D721Med (cell line): ENCODE data around the gene COX7A2L.

ENCODE experiments used
- DNase-seq: peaks from one replicate; pipeline ENCODE4 v3.0.0; 2011; ENCODE audit warnings: low spot score; ENCODE audit not compliant: insufficient read length
- FAIRE-seq: peaks from 2 replicates; lab custom pipeline; 2011; peaks lifted over from hg19 to GRCh38; lab: Jason Lieb, UNC
- TF ChIP-seq, protein P1 (sequence below): IDR thresholded peaks from 2 replicates; pipeline ENCODE4 v1.5.1; 2012; ENCODE audit warnings: mild to moderate bottlenecking, control low read depth; ENCODE audit not compliant: insufficient read depth; ENCODE audit errors: missing control alignments

COX7A2L gene

DNA sequence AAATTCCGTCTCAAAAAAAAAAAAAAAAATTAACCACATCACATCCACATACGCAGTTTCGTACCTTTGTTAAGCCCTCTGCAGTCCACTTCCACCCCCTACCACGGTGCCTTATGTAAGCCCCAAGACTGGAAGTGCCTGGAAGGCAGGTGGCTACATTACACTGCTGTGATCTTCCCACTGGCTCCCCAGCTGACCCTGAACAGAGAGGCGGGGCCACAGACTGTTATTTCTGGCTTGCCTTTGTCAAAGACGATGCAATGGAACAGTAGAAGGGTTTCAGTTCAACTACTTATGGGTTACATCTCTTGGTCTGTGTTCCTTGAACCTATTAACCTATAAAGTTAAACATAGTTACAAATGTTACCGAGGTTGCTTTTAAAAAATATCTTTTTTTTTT lies 15.7 kb upstream of the COX7A2L start:
- DNase-seq (no peak), FAIRE-seq (no peak)
- TF ChIP-seq, protein P1, sequence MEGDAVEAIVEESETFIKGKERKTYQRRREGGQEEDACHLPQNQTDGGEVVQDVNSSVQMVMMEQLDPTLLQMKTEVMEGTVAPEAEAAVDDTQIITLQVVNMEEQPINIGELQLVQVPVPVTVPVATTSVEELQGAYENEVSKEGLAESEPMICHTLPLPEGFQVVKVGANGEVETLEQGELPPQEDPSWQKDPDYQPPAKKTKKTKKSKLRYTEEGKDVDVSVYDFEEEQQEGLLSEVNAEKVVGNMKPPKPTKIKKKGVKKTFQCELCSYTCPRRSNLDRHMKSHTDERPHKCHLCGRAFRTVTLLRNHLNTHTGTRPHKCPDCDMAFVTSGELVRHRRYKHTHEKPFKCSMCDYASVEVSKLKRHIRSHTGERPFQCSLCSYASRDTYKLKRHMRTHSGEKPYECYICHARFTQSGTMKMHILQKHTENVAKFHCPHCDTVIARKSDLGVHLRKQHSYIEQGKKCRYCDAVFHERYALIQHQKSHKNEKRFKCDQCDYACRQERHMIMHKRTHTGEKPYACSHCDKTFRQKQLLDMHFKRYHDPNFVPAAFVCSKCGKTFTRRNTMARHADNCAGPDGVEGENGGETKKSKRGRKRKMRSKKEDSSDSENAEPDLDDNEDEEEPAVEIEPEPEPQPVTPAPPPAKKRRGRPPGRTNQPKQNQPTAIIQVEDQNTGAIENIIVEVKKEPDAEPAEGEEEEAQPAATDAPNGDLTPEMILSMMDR, result no peak

DNA sequence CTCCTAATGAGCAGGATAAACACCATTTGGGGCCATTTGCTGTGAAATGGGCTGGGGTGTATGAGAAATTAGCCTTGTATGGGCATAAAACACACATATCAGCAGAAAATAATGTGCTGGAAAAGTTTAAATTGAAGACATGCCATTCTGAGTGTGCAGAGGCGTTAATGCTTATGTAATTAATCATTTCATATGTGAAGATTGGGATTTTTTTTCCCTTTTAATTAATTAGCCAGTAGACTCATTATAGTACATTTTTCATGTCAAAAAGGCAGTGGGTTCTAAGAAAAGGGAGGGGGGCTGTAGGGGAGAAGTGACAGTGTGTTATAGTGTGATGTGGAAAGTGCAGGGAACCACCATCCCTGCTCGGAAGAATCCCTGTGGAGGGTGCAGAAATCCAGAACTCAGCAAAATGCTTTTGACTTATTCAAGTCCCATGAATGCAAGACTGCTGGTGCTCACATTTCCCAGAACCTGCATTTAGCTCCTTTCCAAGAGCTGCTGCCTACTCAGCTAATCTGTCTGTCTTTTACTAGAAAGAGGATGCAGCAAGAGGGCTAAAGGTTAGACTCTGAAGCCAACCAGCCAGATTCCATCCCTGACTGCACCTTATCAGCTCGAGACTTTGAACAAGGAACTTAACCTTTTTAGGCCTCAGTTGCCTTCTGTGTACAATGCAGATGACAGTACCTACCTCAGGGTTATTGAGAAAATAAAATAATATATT lies 11.6 kb upstream of the COX7A2L start:
- no peak for DNase-seq
- TF ChIP-seq, protein P1, result no peak
- FAIRE-seq, result no peak

DNA sequence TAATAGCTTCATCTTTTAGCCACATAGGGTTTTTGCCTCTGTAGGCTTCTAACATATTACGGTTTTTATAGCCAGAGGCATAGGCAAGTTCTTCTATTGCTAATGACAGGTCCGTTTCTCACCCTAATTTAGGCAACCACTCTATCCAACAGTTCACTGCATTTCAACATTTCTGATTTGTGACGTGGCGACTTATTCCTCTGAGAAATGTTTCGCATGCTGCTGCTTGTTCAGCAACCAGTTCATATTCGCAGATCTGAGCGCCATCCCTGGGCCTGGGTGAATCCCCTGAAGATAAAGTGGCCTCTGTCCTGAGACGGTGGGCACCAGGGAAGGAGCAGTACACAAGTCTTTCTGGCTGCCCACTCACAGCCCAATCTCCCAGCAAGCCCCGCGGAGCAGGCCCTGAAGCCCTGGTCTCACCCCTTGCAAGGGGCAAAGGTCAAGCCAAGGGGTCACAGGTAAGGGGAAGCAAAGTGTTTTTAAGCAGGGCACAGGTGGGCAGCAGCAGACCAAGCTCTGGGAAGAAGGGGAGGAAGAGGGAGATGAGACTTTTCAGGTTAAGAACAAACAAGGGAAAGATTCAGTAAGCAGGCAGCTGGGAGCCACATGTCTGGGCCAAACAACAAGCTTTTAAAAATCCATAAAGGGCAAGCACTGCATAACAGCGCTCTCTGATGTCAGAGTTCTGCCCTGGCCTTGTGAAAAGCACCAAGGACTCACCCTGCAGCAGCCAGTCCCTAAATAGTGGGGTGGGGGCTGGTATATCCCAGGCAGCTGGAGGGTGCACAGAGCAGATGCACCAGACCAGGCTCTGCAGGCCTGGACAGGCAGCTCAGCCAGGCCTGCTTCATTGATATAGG lies 10.8 kb upstream of the COX7A2L start:
- DNase-seq (no peak), FAIRE-seq (no peak)
- TF ChIP-seq, protein P1, result no peak

DNA sequence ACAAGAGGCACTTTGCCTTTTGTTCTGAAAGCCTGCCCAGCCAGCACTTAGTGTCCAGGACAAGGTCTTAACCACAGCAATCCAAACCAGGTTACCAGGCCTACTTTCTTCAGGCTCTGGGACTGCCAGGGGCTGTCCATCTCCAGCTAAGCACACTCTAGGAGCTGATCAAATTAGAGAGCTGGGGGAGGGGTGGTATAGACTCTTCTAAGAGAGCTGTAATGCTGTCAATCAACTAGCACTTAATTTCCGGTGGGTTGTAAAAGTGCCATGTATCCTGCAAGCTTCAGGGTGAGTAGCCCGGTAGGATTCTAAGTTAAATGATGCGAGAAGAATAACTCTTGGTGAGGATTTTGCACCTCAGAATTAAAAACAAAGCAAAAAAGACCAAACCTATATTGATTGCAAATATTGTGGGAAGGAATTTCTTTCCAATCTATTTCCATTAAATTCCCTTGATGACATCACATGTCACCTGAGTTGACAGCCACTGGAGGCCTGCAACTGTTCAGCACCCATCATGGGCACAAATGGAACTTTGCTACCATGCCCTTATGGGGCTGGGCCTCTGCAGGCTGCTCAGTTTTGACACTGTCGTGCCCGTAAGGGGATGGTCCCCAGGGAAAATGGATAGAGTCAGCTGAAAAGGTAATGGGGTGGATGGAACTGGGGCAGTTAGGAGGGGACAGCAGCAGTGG lies 8.7 kb upstream of the COX7A2L start:
- TF ChIP-seq, protein P1, result no peak
- FAIRE-seq, result no peak
- no peak for DNase-seq

DNA sequence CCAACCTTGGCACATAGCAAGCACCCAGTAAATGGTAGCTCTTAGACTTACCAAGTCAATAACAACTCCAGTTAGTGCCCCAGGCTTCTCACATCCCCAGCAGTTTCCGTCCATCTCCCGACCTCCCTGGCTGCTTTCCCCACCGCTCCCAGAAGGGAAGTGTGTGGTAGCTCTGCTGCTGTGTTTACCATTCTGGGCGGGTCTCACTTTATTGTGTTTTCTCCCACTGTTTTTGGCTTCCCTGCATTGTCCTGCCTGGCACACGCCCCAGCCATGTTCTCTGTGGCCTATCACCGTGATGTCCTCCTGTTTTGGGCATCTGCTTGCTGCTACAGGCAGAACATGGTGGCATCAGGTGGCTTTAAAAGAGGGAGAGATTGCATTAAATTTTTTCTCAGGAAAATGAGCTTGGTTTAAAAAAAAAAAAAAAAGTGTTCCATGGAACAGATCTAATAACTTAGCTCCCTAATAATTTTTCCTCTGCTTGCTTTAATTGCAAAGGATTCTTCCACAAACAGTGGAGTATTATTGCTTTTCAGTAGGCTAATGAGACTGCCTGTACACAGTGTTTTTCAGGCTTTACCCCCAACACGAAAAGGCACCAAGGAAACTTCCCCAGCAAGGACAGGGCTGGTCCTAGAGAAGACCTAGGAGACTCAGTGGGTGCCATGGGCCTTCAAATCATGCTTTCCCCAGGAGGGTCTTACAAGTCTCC lies 8.0 kb upstream of the COX7A2L start:
- DNase-seq (no peak), FAIRE-seq (no peak)
- TF ChIP-seq, protein P1, result no peak

DNA sequence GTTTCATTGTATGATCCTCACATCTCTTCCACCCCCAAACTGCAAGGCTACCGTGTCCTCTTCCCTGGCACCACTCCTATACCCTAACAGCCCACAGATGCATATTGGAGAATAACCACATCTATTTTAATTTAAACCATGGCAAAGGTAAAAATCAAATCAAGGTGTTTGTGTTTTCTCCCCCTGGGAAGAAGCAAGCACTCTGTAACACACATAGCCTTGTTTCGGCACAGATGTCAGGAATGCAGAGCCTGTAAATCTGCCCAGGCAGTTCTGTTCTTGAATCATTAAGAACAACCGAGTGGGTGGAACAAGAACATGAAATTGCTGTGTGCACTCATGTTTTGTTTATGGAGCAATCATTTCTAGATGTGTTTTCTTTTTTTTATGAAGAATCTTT lies 6.8 kb upstream of the COX7A2L start:
- TF ChIP-seq, protein P1, result no peak

More for the DNA sequence above, 6.8 kb upstream of the COX7A2L start:
- DNase-seq (no peak), FAIRE-seq (no peak)
